Measurements from ENCODE around the gene SENP6.
A peak's percentile ranks its signal among the peaks of the same experiment; 100 is the strongest.

SENP6 gene

DNA sequence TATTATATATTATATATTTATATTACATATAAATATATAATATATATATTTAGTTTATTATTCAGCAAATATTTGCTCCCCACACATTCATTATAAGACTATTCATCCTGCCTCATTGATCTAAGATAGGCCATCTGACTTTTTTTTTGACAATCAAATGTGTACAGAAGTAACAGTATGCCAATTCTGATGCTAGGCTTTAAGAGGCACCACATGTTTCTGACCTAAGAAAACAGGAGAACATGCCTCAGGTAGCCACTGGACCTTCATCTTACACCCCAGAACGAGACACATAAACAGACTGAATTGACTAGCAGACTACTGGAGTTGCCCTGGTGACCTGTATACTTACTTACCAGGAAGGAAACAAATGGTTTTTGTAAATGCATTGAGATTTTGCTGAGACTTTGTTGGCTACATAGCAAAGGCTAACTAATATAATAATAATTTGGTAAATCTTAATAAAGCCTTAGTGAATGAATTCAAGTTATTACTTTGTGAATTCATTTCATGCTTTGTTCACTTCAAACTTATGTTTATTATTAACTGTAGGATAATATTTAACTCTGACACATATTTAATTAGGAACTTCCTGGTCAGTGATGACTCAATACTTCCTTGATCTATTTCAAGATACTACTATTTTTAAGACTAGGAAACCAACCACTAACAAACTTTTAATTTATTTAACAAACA, 134.0 kb downstream of the SENP6 start:
- Histone ChIP-seq H3K4me3 (ENCODE audit: low read length in 2 of 2) (peak overlapping the region in 1 of 2 donors; percentile 39), H3K9me3 (ENCODE audit: control insufficient read depth in 2 of 2, low read length in 2 of 2) (no peaks in the 10 kb centered on the region), H3K36me3 (ENCODE audit: control insufficient read depth in 2 of 2, insufficient read depth in 2 of 2, low read length in 2 of 2) (no peaks in the 10 kb centered on the region), H3K9ac (ENCODE audit: low read depth in 1 of 2, low read length in 2 of 2) (peak overlapping the region in 1 of 2 donors; percentile 6), H3K27me3 (ENCODE audit: control insufficient read depth in 2 of 2, insufficient read depth in 2 of 2, low read length in 2 of 2) (no peaks in the 10 kb centered on the region), H3K27ac (ENCODE audit: low read depth in 2 of 2, low read length in 2 of 2) (peak overlapping the region in 1 of 2 donors; percentile 61), H3K4me1 (ENCODE audit: control insufficient read depth in 2 of 2, insufficient read depth in 2 of 2, low read length in 2 of 2) (peaks cover 3 to 7% of the 10 kb centered on the region in 2 donors)

DNA sequence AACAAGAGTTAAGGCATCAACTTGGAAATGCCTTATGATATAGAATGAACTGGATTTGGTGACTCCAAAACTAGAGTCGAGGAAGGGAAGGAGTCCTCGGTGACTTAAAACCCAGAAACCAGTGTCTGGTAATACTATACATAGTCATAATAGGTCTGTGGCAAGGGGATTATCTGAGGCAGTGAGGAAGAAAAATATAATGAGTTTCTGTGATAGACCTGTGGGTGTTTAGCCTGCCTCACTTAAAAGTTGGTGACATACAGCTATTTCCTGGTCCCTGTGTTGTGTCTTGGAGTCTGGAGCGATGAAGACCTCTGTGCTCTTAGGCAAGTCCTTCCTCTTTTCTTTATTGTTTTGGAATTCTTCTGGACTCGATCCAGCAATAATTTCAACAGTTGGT, 142.3 kb downstream of the SENP6 start:
- H3K4me3 ChIP-seq (ENCODE audit: low read length in 2 of 2), result no peak overlapping the region
- no peak overlapping the region for H3K27ac ChIP-seq (ENCODE audit: low read depth in 2 of 2, low read length in 2 of 2)
- no peak overlapping the region for H3K9ac ChIP-seq (ENCODE audit: low read depth in 1 of 2, low read length in 2 of 2)
- no peaks in the 10 kb centered on the region for H3K27me3 ChIP-seq (ENCODE audit: control insufficient read depth in 2 of 2, insufficient read depth in 2 of 2, low read length in 2 of 2)
- H3K4me1 ChIP-seq (ENCODE audit: control insufficient read depth in 2 of 2, insufficient read depth in 2 of 2, low read length in 2 of 2), result peaks cover 0 to 4% of the 10 kb centered on the region in 2 donors
- no peaks in the 10 kb centered on the region for H3K36me3 ChIP-seq (ENCODE audit: control insufficient read depth in 2 of 2, insufficient read depth in 2 of 2, low read length in 2 of 2)
- H3K9me3 ChIP-seq (ENCODE audit: control insufficient read depth in 2 of 2, low read length in 2 of 2), result no peaks in the 10 kb centered on the region

DNA sequence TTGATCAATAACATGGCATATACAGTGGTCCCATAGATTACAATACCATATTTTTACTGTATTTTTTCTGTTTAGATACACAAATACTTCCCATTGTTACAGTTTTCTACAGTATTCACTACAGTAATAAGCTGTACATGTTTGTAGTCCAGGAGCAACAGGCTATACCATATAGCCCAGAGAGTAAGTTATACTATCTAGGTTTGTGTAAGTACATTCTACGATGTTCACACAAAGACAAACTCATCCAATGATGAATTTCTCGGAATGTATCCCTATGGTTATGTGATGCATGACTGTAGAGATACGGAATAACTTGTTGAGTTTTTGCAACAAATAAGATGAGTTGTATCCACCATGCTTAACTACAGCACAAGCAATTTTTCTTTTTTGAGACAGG, 143.7 kb downstream of the SENP6 start:
- H3K9me3 ChIP-seq (ENCODE audit: control insufficient read depth in 2 of 2, low read length in 2 of 2), result no peaks in the 10 kb centered on the region
- H3K27ac ChIP-seq (ENCODE audit: low read depth in 2 of 2, low read length in 2 of 2), result no peak overlapping the region
- no peaks in the 10 kb centered on the region for H3K27me3 ChIP-seq (ENCODE audit: control insufficient read depth in 2 of 2, insufficient read depth in 2 of 2, low read length in 2 of 2)
- no peaks in the 10 kb centered on the region for H3K36me3 ChIP-seq (ENCODE audit: control insufficient read depth in 2 of 2, insufficient read depth in 2 of 2, low read length in 2 of 2)
- no peak overlapping the region for H3K9ac ChIP-seq (ENCODE audit: low read depth in 1 of 2, low read length in 2 of 2)
- no peak overlapping the region for H3K4me3 ChIP-seq (ENCODE audit: low read length in 2 of 2)
- peaks cover 0 to 4% of the 10 kb centered on the region in 2 donors for H3K4me1 ChIP-seq (ENCODE audit: control insufficient read depth in 2 of 2, insufficient read depth in 2 of 2, low read length in 2 of 2)

DNA sequence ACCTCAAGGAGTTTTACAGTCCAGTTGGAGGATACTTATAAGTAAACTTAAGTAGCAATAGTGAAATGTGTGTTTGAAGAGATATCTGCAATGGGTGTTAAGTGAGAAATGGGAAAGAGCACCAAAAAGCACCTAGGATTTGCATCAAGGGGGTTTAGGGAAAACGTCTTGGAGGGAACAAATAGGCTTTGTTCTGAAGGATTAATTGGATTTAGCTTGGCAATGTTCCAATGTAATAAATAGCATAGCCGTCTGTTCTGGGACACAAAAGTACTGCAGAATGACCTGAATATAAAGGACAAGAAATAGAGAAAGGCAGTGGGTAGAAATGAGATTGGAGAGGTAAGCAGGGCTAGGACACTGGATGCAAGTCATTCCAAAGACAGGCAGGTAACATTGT, 144.5 kb downstream of the SENP6 start:
- H3K27me3 ChIP-seq (ENCODE audit: control insufficient read depth in 2 of 2, insufficient read depth in 2 of 2, low read length in 2 of 2), result no peaks in the 10 kb centered on the region

DNA sequence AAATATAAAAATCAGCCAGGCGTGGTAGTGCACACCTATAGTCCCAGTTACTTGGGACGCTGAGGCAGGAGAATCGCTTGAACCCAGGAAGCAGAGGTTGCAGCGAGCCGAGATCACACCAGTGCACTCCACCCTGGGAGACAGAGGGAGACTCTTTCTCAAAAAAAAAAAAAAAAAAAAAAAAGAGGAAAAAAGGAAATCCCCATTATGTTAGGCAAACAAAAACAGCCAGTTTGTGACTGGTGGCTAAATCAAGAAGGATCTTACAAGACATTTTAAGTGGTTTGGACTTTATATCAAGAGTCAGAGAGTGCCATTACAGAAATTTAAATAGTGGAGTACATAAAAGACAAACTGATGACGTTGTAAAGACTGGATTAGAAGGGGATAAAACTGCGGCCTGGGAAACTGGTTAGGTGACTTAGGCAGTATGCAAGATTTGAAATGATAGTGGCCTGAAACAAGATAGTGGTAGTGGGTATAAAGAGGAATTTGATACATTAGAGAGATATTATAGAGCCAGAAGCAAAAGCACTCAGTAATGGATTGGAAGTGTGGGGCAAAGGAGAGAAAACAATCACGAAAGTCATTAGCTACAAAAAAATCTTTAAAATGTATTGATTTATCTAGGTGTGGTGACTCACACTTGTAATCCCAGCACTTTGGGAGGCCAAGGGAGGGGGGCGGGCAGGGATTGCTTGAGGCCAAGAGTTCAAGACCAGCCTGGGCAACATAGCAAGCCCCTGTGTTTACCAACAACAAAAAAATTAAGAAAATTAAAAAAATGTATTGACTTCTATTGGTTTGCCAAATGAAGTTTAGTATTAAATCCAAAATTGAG, 145.7 kb downstream of the SENP6 start:
- no peaks in the 10 kb centered on the region for H3K27me3 ChIP-seq (ENCODE audit: control insufficient read depth in 2 of 2, insufficient read depth in 2 of 2, low read length in 2 of 2)
- H3K27ac ChIP-seq (ENCODE audit: low read depth in 2 of 2, low read length in 2 of 2), result no peak overlapping the region
- no peak overlapping the region for H3K9ac ChIP-seq (ENCODE audit: low read depth in 1 of 2, low read length in 2 of 2)
- no peaks in the 10 kb centered on the region for H3K9me3 ChIP-seq (ENCODE audit: control insufficient read depth in 2 of 2, low read length in 2 of 2)
- H3K36me3 ChIP-seq (ENCODE audit: control insufficient read depth in 2 of 2, insufficient read depth in 2 of 2, low read length in 2 of 2), result no peaks in the 10 kb centered on the region
- peaks cover 2 to 7% of the 10 kb centered on the region in 2 donors for H3K4me1 ChIP-seq (ENCODE audit: control insufficient read depth in 2 of 2, insufficient read depth in 2 of 2, low read length in 2 of 2)
- H3K4me3 ChIP-seq (ENCODE audit: low read length in 2 of 2), result no peak overlapping the region

More for the DNA sequence above, 144.5 kb downstream of the SENP6 start:
- no peak overlapping the region for H3K4me3 ChIP-seq (ENCODE audit: low read length in 2 of 2)
- no peaks in the 10 kb centered on the region for H3K36me3 ChIP-seq (ENCODE audit: control insufficient read depth in 2 of 2, insufficient read depth in 2 of 2, low read length in 2 of 2)
- peaks cover 0 to 4% of the 10 kb centered on the region in 2 donors for H3K4me1 ChIP-seq (ENCODE audit: control insufficient read depth in 2 of 2, insufficient read depth in 2 of 2, low read length in 2 of 2)
- H3K27ac ChIP-seq (ENCODE audit: low read depth in 2 of 2, low read length in 2 of 2), result no peak overlapping the region
- no peak overlapping the region for H3K9ac ChIP-seq (ENCODE audit: low read depth in 1 of 2, low read length in 2 of 2)
- no peaks in the 10 kb centered on the region for H3K9me3 ChIP-seq (ENCODE audit: control insufficient read depth in 2 of 2, low read length in 2 of 2)

DNA sequence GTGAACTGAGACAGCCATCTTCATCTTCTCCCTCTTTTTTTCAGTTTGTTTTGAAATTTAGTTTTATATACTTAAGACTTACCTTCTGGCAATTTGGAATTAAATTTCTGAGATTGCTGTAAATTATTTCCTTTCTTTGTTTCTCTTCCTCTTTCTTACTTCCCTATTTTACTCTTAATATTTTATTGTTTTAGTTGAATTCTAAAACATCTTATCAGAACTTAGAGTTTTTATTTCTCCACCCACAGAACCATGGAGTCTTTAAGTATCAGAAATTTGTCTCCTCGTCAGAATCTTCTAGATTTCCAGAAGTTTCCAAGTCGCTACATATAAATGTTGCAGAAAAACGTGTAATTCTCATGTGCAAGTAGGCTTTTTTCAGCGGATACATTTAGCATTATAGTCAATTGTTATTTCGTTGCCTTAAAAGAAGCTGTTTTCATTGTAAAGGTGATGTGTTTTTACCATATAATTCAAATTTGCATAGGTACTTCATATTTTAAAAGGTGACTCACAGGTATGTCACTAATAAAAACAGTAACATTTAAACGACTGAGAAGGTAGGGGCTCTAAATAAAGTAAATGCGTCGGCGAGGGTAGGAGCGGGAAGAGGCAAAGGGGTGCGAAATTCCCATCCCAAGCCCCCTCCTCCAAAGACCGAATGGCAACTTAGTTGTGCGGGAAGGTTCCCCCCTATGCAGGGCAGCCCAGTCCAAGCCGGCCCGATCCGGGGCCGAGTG, 146.5 kb downstream of the SENP6 start:
- peak overlapping the region; percentile 92 to 96 for H3K9ac ChIP-seq (ENCODE audit: low read depth in 1 of 2, low read length in 2 of 2)
- H3K4me3 ChIP-seq (ENCODE audit: low read length in 2 of 2), result peak overlapping the region; percentile 95 to 99
- no peaks in the 10 kb centered on the region for H3K36me3 ChIP-seq (ENCODE audit: control insufficient read depth in 2 of 2, insufficient read depth in 2 of 2, low read length in 2 of 2)
- H3K9me3 ChIP-seq (ENCODE audit: control insufficient read depth in 2 of 2, low read length in 2 of 2), result no peaks in the 10 kb centered on the region
- peak overlapping the region; percentile 93 to 95 for H3K27ac ChIP-seq (ENCODE audit: low read depth in 2 of 2, low read length in 2 of 2)
- no peaks in the 10 kb centered on the region for H3K27me3 ChIP-seq (ENCODE audit: control insufficient read depth in 2 of 2, insufficient read depth in 2 of 2, low read length in 2 of 2)
- peaks cover 2 to 7% of the 10 kb centered on the region in 2 donors for H3K4me1 ChIP-seq (ENCODE audit: control insufficient read depth in 2 of 2, insufficient read depth in 2 of 2, low read length in 2 of 2)

DNA sequence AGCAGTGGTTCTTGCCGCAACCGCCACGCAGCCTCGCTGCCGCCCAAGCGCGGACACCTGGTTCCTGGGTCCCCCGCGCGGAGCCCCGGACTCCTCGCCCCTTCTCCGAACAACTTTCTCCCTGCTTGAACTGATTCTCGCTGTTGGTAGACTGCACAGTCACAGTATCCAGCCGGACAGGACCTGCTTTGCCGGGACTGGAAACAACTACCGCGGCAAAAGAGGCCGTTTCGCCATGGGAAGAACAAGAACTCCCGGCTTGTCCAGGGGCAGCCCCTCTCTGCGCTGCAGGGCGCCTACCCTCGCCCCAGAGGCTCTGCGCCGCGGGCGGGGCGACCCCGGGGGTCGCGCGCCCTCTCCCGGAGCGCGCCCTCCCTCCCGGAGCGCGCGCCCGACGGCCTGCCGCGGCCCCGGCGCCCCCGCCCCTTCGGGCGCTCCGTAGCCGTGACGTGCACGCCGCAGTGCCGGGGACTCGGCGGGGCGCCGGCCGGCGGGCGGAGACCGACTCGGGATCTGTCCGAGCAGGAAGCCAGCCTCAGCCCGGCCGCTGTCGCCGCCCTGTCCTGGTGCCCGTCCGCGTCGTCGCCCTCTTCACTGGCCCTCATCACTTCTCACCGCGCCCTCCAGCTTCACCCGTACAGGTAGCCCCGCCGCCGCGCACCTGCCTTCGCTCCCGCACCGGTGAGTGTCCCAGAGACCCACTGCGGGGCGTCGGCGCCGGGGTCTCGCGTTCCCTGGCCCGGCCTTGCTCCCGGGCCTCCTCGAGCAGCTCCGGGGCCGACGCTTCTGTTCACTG, 147.3 kb downstream of the SENP6 start, which contains the start of gene MYO6:
TSS of gene MYO6 (plus strand) at position 497 of the 796 bp plus-strand sequence. CDS start 68,309 bp downstream, outside the sequence.
- Histone ChIP-seq H3K9me3 (ENCODE audit: control insufficient read depth in 2 of 2, low read length in 2 of 2) (no peaks in the 10 kb centered on the region), H3K36me3 (ENCODE audit: control insufficient read depth in 2 of 2, insufficient read depth in 2 of 2, low read length in 2 of 2) (no peaks in the 10 kb centered on the region), H3K27me3 (ENCODE audit: control insufficient read depth in 2 of 2, insufficient read depth in 2 of 2, low read length in 2 of 2) (no peaks in the 10 kb centered on the region), H3K9ac (ENCODE audit: low read depth in 1 of 2, low read length in 2 of 2) (peak within 1 kb of the TSS; percentile 92 to 96), H3K4me1 (ENCODE audit: control insufficient read depth in 2 of 2, insufficient read depth in 2 of 2, low read length in 2 of 2) (peaks cover 2 to 7% of the 10 kb centered on the region in 2 donors), H3K4me3 (ENCODE audit: low read length in 2 of 2) (peak within 1 kb of the TSS; percentile 95 to 99), H3K27ac (ENCODE audit: low read depth in 2 of 2, low read length in 2 of 2) (peak within 1 kb of the TSS; percentile 93 to 95)

DNA sequence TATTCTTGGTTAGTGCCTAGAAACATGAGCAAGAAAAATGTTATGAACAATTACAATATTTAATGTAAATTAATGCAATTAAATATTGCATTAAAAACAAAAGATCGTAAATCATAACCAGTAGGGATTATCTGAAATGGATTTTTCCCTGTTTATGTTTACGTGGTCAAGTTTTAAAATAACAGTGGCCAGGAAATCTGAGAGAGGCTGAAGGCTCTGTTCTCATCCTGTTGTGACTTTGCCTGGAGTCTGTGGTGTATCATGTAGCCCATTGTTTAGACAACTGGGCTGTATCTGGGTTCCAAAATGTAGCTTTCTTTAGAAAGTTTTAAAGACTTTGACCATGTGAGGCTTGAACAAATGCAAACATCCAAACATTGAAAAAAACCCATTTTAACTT, 149.8 kb downstream of the SENP6 start:
- H3K27ac ChIP-seq (ENCODE audit: low read depth in 2 of 2, low read length in 2 of 2), result no peak overlapping the region
- H3K9me3 ChIP-seq (ENCODE audit: control insufficient read depth in 2 of 2, low read length in 2 of 2), result no peaks in the 10 kb centered on the region
- H3K36me3 ChIP-seq (ENCODE audit: control insufficient read depth in 2 of 2, insufficient read depth in 2 of 2, low read length in 2 of 2), result no peaks in the 10 kb centered on the region
- peaks cover 2 to 3% of the 10 kb centered on the region in 2 donors for H3K4me1 ChIP-seq (ENCODE audit: control insufficient read depth in 2 of 2, insufficient read depth in 2 of 2, low read length in 2 of 2)
- H3K9ac ChIP-seq (ENCODE audit: low read depth in 1 of 2, low read length in 2 of 2), result no peak overlapping the region
- peak overlapping the region in 1 of 2 donors; percentile 9 for H3K4me3 ChIP-seq (ENCODE audit: low read length in 2 of 2)
- H3K27me3 ChIP-seq (ENCODE audit: control insufficient read depth in 2 of 2, insufficient read depth in 2 of 2, low read length in 2 of 2), result no peaks in the 10 kb centered on the region

DNA sequence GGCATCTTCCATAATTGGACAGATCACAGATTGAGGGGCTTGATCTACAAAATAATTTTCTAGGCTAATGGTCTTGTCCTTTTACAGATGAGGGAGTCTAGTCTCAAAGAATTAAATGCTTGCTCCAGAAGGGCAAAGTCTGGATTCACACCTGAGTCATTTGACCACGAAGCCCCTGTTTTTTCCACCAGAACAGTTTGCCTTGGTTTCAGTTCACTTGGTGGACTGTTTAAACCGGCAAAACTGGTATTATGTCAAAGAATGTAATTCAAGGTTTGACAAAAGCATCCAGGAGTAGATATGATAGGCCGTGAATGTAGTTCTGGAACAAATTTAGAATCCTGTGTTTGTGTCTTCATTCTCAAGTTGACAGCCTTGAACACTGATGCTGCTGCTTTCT, 150.7 kb downstream of the SENP6 start:
- H3K9ac ChIP-seq (ENCODE audit: low read depth in 1 of 2, low read length in 2 of 2), result no peak overlapping the region
- H3K9me3 ChIP-seq (ENCODE audit: control insufficient read depth in 2 of 2, low read length in 2 of 2), result no peaks in the 10 kb centered on the region
- no peak overlapping the region for H3K4me3 ChIP-seq (ENCODE audit: low read length in 2 of 2)
- no peak overlapping the region for H3K27ac ChIP-seq (ENCODE audit: low read depth in 2 of 2, low read length in 2 of 2)
- peaks cover 2 to 3% of the 10 kb centered on the region in 2 donors for H3K4me1 ChIP-seq (ENCODE audit: control insufficient read depth in 2 of 2, insufficient read depth in 2 of 2, low read length in 2 of 2)
- H3K27me3 ChIP-seq (ENCODE audit: control insufficient read depth in 2 of 2, insufficient read depth in 2 of 2, low read length in 2 of 2), result no peaks in the 10 kb centered on the region
- H3K36me3 ChIP-seq (ENCODE audit: control insufficient read depth in 2 of 2, insufficient read depth in 2 of 2, low read length in 2 of 2), result no peaks in the 10 kb centered on the region

Data from mucosa of rectum (tissue), 2 donors.